ENCODE results near the gene SLC4A2. TPM values are rescaled to one million over a fixed set of nuclear protein-coding genes. Genes with fewer than 3 reads are reported as not detected.

SLC4A2 gene
- polyA plus RNA-seq, 3 donors = 21.6 to 132 (median 23.8) TPM

DNA sequence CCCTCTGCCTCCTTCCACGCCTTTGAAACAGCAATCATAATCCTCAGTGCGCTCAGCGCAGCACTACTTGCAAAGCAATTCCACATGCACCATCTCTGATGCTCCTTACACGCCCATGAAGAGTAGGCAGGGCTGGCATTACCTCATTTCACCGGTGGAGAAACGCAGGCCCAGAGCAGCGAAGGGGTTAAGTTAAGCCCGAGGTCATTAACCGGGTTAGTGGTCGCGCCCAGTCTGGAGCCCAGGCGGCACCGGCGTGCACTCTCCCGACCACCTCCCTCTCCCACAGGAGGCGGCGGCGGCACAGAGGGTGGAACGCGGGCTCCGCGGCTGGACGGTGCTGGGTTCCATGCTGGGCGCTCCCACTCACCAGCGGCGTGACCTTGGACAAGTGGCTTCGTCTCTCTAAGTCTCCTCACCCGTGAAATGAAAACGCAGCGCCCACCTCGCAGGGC, 20.7 kb downstream of the SLC4A2 start:
- 2% methylated on average over 29 of the region's 31 CpGs for WGBS (ENCODE audit: insufficient coverage)
- TF ChIP-seq, protein P1, sequence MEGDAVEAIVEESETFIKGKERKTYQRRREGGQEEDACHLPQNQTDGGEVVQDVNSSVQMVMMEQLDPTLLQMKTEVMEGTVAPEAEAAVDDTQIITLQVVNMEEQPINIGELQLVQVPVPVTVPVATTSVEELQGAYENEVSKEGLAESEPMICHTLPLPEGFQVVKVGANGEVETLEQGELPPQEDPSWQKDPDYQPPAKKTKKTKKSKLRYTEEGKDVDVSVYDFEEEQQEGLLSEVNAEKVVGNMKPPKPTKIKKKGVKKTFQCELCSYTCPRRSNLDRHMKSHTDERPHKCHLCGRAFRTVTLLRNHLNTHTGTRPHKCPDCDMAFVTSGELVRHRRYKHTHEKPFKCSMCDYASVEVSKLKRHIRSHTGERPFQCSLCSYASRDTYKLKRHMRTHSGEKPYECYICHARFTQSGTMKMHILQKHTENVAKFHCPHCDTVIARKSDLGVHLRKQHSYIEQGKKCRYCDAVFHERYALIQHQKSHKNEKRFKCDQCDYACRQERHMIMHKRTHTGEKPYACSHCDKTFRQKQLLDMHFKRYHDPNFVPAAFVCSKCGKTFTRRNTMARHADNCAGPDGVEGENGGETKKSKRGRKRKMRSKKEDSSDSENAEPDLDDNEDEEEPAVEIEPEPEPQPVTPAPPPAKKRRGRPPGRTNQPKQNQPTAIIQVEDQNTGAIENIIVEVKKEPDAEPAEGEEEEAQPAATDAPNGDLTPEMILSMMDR (IDR thresholded peaks at IDR 0.05) = no peak
- no peak for DNase-seq

DNA sequence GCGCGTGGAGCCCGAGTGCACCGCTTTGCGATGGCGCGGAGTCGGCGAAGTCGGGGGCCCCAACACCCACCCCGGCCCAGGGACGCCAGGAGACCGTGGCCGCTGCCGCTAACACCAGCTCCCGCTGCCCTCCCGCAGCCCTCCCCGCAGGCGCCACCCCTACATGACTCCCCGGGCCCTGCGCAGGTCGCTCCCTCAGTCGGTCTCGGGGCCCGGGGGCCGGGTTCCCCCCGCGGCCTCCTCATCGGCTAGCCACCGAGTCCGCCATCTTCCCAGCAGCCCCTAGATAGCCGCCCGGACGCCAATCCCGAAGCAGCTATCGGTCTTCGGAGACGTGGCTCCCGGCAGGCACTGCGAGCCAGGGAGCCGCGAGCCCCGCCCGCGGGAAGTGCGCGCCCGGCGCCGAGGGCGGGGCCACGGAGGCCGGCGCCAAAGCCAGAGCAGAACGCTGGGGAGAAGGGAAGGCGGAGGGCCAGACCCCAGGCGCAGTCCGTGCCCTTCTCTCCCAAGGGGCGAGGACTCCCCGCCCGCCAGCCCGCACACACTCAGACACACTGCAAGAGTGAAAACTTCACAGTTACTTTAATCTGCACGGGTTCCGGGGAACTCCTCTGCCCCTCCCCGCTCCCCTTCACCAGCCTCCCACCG, 21.3 kb downstream of the SLC4A2 start, which contains the start of gene FASTK:
TSS of gene FASTK (minus strand) at position 288 of the 648 bp plus-strand sequence. CDS start at position 245, 43 bp downstream.
- peaks cover 37% of the 10 kb centered on the region for H3K79me2 ChIP-seq (ENCODE audit: insufficient read depth, low read length)
- 3% methylated on average over 66 of the region's 66 CpGs for WGBS (ENCODE audit: insufficient coverage)
- H3K4me1 ChIP-seq (ENCODE audit: control insufficient read depth in 1 of 2, insufficient read depth in 2 of 2, low read length in 2 of 2) = peaks cover 41 to 56% of the 10 kb centered on the region in 2 donors
- peaks cover 11 to 24% of the 10 kb centered on the region in 2 donors for H3K36me3 ChIP-seq (replicated peaks in 1 of 2; ENCODE audit: control insufficient read depth in 1 of 2, insufficient read depth in 2 of 2, low read length in 2 of 2)
- intact Hi-C loops (cut with micrococcal nuclease) = loop anchor here in 1 of 2 donors (2.0 to 10.0 kb wide), 3 partner anchors 22 to 706 kb away; partner anchors contain the start of genes SLC4A2 and ZNF775
- TF ChIP-seq, protein P1 (IDR thresholded peaks at IDR 0.05) = no peak
- Mint-ChIP-seq H3K27ac (peak within 1 kb of the TSS; percentile 73 to 92 (median 84)), H3K4me1 (peaks cover 40% of the 10 kb centered on the region), H3K9me3 (peaks cover 0 to 2% (median 0%) of the 10 kb centered on the region in 7 donors), H3K27me3 (ENCODE audit: low read depth in 3 of 3) (peaks cover 0 to 1% (median 1%) of the 10 kb centered on the region in 3 donors), H3K36me3 (peaks cover 10 to 18% of the 10 kb centered on the region in 2 donors), H3K4me3 (peak within 1 kb of the TSS; percentile 83 to 89)
- H3K27ac ChIP-seq (ENCODE audit: low read depth in 1 of 2, low read length in 2 of 2) = peak within 1 kb of the TSS; percentile 52 to 83
- H3K27me3 ChIP-seq (ENCODE audit: control insufficient read depth in 2 of 2, insufficient read depth in 2 of 2, low read length in 2 of 2) = no peaks in the 10 kb centered on the region
- H2AFZ ChIP-seq (ENCODE audit: insufficient read depth, low read depth, low read length, poor library complexity, severe bottlenecking) = peak within 1 kb of the TSS; percentile 93
- DNase-seq = peak; percentile 77 to 86 (median 83)
- H3K9ac ChIP-seq (ENCODE audit: insufficient read depth, low read length, poor library complexity, severe bottlenecking) = peak within 1 kb of the TSS; percentile 91
- H3K9me3 ChIP-seq (replicated peaks in 1 of 2; ENCODE audit: control insufficient read depth in 1 of 2, insufficient read depth in 1 of 2, low read length in 2 of 2) = no peaks in the 10 kb centered on the region
- H4K20me1 ChIP-seq (ENCODE audit: insufficient read depth, low read length) = peaks cover 37% of the 10 kb centered on the region
- peak within 1 kb of the TSS; percentile 88 to 92 (median 89) for H3K4me3 ChIP-seq (replicated peaks in 1 of 3; ENCODE audit: low read depth in 2 of 3, low read length in 3 of 3)
- H3K4me2 ChIP-seq (replicated peaks; ENCODE audit: extremely low read depth, low read length, poor library complexity, severe bottlenecking) = peak within 1 kb of the TSS; percentile 96

More for the DNA sequence above, 20.7 kb downstream of the SLC4A2 start:
- H4K20me1 ChIP-seq (ENCODE audit: insufficient read depth, low read length) = peaks cover 39% of the 10 kb centered on the region
- H3K9me3 Mint-ChIP-seq = peaks cover 0 to 3% (median 0%) of the 10 kb centered on the region in 7 donors
- peak overlapping the region; percentile 91 for H3K9ac ChIP-seq (ENCODE audit: insufficient read depth, low read length, poor library complexity, severe bottlenecking)
- peak overlapping the region; percentile 42 to 83 for H3K27ac ChIP-seq (ENCODE audit: low read depth in 1 of 2, low read length in 2 of 2)
- peaks cover 35 to 51% of the 10 kb centered on the region in 2 donors for H3K4me1 ChIP-seq (ENCODE audit: control insufficient read depth in 1 of 2, insufficient read depth in 2 of 2, low read length in 2 of 2)
- H3K36me3 Mint-ChIP-seq = peaks cover 16 to 24% of the 10 kb centered on the region in 2 donors
- H3K4me1 Mint-ChIP-seq = peaks cover 34% of the 10 kb centered on the region
- intact Hi-C loops (cut with micrococcal nuclease) = loop anchor here in 1 of 2 donors (2.0 to 10.0 kb wide), 3 partner anchors 21 to 705 kb away; partner anchors contain the start of genes SLC4A2 and ZNF775
- peaks cover 37% of the 10 kb centered on the region for H3K79me2 ChIP-seq (ENCODE audit: insufficient read depth, low read length)
- no peaks in the 10 kb centered on the region for H3K9me3 ChIP-seq (replicated peaks in 1 of 2; ENCODE audit: control insufficient read depth in 1 of 2, insufficient read depth in 1 of 2, low read length in 2 of 2)
- H3K4me3 ChIP-seq (replicated peaks in 1 of 3; ENCODE audit: low read depth in 2 of 3, low read length in 3 of 3) = peak overlapping the region; percentile 88 to 92 (median 89)
- H2AFZ ChIP-seq (ENCODE audit: insufficient read depth, low read depth, low read length, poor library complexity, severe bottlenecking) = peak overlapping the region; percentile 93
- H3K27ac Mint-ChIP-seq = peak overlapping the region; percentile 64 to 92 (median 84)
- H3K36me3 ChIP-seq (replicated peaks in 1 of 2; ENCODE audit: control insufficient read depth in 1 of 2, insufficient read depth in 2 of 2, low read length in 2 of 2) = peaks cover 16 to 29% of the 10 kb centered on the region in 2 donors
- H3K4me2 ChIP-seq (replicated peaks; ENCODE audit: extremely low read depth, low read length, poor library complexity, severe bottlenecking) = peak overlapping the region; percentile 96
- no peaks in the 10 kb centered on the region for H3K27me3 ChIP-seq (ENCODE audit: control insufficient read depth in 2 of 2, insufficient read depth in 2 of 2, low read length in 2 of 2)
- peaks cover 0 to 1% (median 0%) of the 10 kb centered on the region in 3 donors for H3K27me3 Mint-ChIP-seq (ENCODE audit: low read depth in 3 of 3)
- H3K4me3 Mint-ChIP-seq = peak overlapping the region; percentile 83 to 89

All from CD14-positive monocyte (primary cell).